Liver (tissue), 9 donors: ENCODE results near the gene TRPM2. TPM values are rescaled to one million over a fixed set of nuclear protein-coding genes. Genes with fewer than 3 reads are reported as not detected.

Experiments
- DNase-seq: peaks from one replicate; pipeline ENCODE4 v3.0.0-alpha.2; 2017; ENCODE audit warnings: low spot score
- H3K27ac ChIP-seq, 2 donors: one replicate each; pipeline ENCODE4 v1.7.0; 2013; ENCODE audit warnings: inconsistent platforms in 2 of 2, low read length in 2 of 2, control low read depth in 1 of 2, low read depth in 1 of 2, mild to moderate bottlenecking in 1 of 2
- H3K27me3 ChIP-seq, 4 donors: one replicate each; pipeline versions ENCODE4 v1.6.1 to v1.7.0; 2013; ENCODE audit warnings: low read length in 3 of 4, inconsistent platforms in 1 of 4, mild to moderate bottlenecking in 1 of 4, moderate library complexity in 1 of 4; ENCODE audit not compliant: control insufficient read depth in 4 of 4, insufficient read depth in 4 of 4
- H3K36me3 ChIP-seq, 4 donors: one replicate each; pipeline versions ENCODE4 v1.6.1 to v1.7.0; 2013; ENCODE audit warnings: low read length in 3 of 4, mild to moderate bottlenecking in 3 of 4, low read depth in 1 of 4, moderate library complexity in 1 of 4; ENCODE audit not compliant: control insufficient read depth in 4 of 4, insufficient read depth in 3 of 4
- H3K4me1 ChIP-seq, 4 donors: one replicate each; pipeline versions ENCODE4 v1.6.1 to v1.7.0; 2013; ENCODE audit warnings: low read length in 3 of 4, mild to moderate bottlenecking in 3 of 4, moderate library complexity in 1 of 4; ENCODE audit not compliant: control insufficient read depth in 4 of 4, insufficient read depth in 4 of 4
- H3K4me3 ChIP-seq, 3 donors: one replicate each; pipeline versions ENCODE4 v1.6.1 to v1.7.0; 2013; ENCODE audit warnings: low read length in 3 of 3, control low read depth in 1 of 3, low read depth in 1 of 3, mild to moderate bottlenecking in 1 of 3
- H3K9ac ChIP-seq, 2 donors: one replicate each; pipeline ENCODE4 v1.7.0; 2013; ENCODE audit warnings: low read length in 2 of 2, mild to moderate bottlenecking in 2 of 2, moderate library complexity in 2 of 2, control low read depth in 1 of 2, low read depth in 1 of 2
- H3K9me3 ChIP-seq, 4 donors: one replicate each; pipeline versions ENCODE4 v1.6.1 to v1.7.0; 2013; ENCODE audit warnings: low read length in 3 of 4; ENCODE audit not compliant: control insufficient read depth in 4 of 4
- CTCF ChIP-seq: fragments of 150-350 bp; IDR thresholded peaks from 2 replicates; pipeline ENCODE4 v1.5.1; 2017; ENCODE audit warnings: improper control_type of control experiment, low read depth, low read length; ENCODE audit not compliant: missing input control
- EGR1 ChIP-seq, 2 donors: IDR thresholded peaks; 2 replicates each; pipeline ENCODE4 v1.6.1; 2016 to 2018; ENCODE audit warnings: antibody characterized with exemption in 2 of 2, low read depth in 2 of 2
- FOXA2 ChIP-seq: IDR thresholded peaks from 2 replicates; pipeline ENCODE4 v1.6.1; 2016; ENCODE audit warnings: antibody characterized with exemption
- GABPA ChIP-seq, 2 donors: IDR thresholded peaks in 1 of 2; conservative IDR thresholded peaks in 1 of 2; 2 replicates each; pipeline ENCODE4 v1.6.1; 2016; ENCODE audit warnings: antibody characterized with exemption in 2 of 2, mild to moderate bottlenecking in 1 of 2, moderate library complexity in 1 of 2
- HNF4A ChIP-seq, 2 donors: conservative IDR thresholded peaks; 2 replicates each; pipeline ENCODE4 v1.6.1; 2016; ENCODE audit warnings: antibody characterized with exemption in 2 of 2, mild to moderate bottlenecking in 2 of 2
- HNF4G ChIP-seq: IDR thresholded peaks from 2 replicates; pipeline ENCODE4 v1.6.1; 2016; ENCODE audit warnings: antibody characterized with exemption
- JUND ChIP-seq, 2 donors: IDR thresholded peaks; 2 replicates each; pipeline ENCODE4 v1.6.1; 2016; ENCODE audit warnings: antibody characterized with exemption in 2 of 2
- NR2F2 ChIP-seq: IDR thresholded peaks from 2 replicates; pipeline ENCODE4 v1.6.1; 2016; ENCODE audit warnings: antibody characterized with exemption
- RAD21 ChIP-seq, 2 donors: IDR thresholded peaks; 2 replicates each; pipeline ENCODE4 v1.6.1; 2016; ENCODE audit warnings: antibody characterized with exemption in 2 of 2, mild to moderate bottlenecking in 2 of 2
- REST ChIP-seq: IDR thresholded peaks from 2 replicates; pipeline ENCODE4 v1.6.1; 2016; ENCODE audit warnings: antibody characterized with exemption, mild to moderate bottlenecking
- RXRA ChIP-seq, 2 donors: IDR thresholded peaks; 2 replicates each; pipeline ENCODE4 v1.6.1; 2017 to 2018; ENCODE audit warnings: antibody characterized with exemption in 2 of 2, mild to moderate bottlenecking in 1 of 2
- SP1 ChIP-seq: IDR thresholded peaks from 2 replicates; pipeline ENCODE4 v1.6.1; 2018; ENCODE audit warnings: antibody characterized with exemption, mild to moderate bottlenecking
- TAF1 ChIP-seq: conservative IDR thresholded peaks from 2 replicates; pipeline ENCODE4 v1.6.1; 2016; ENCODE audit warnings: antibody characterized with exemption, mild to moderate bottlenecking
- YY1 ChIP-seq: IDR thresholded peaks from 2 replicates; pipeline ENCODE4 v1.6.1; 2016; ENCODE audit warnings: antibody characterized with exemption, mild to moderate bottlenecking
- WGBS: extraction: QIAGEN DNeasy Blood & Tissue Kit; methylation state at CpG from one replicate; pipeline ENCODE4 v1.1.7; 2013; 5-methylcytosine and 5-hydroxymethylcytosine counted together
- polyA plus RNA-seq, 2 donors: library from polyadenylated mRNA; stranded (reverse) in 1 of 2; unstranded in 1 of 2; fragments of 200-250 nt in 1 of 2; fragments of >200 nt in 1 of 2; fragmentation: Nextera tagmentation in 1 of 2; extraction: Ambion mirVana in 1 of 2; gene quantifications; one replicate each; pipeline versions ENCODE4 v1.2.1 to v1.2.3, GENCODE V29; 2013 to 2015
- total RNA-seq, 2 donors: library from RNA; depleted of rRNA; stranded (reverse); fragments of >200 nt; gene quantifications; one replicate each; pipeline ENCODE4 v1.2.3, GENCODE V29; 2014
- TF ChIP-seq, protein P1 (sequence below): IDR thresholded peaks from 2 replicates; pipeline ENCODE4 v1.6.1; 2016; ENCODE audit warnings: antibody characterized with exemption
- donor health status: healthy.
- donor health status: healthy.
- donor health status: healthy.
- donor health status: healthy.
- donor health status: healthy.

The TRPM2 gene
- total and polyA plus RNA-seq, 4 donors = 0.43 to 1.3 (median 0.63) TPM

DNA sequence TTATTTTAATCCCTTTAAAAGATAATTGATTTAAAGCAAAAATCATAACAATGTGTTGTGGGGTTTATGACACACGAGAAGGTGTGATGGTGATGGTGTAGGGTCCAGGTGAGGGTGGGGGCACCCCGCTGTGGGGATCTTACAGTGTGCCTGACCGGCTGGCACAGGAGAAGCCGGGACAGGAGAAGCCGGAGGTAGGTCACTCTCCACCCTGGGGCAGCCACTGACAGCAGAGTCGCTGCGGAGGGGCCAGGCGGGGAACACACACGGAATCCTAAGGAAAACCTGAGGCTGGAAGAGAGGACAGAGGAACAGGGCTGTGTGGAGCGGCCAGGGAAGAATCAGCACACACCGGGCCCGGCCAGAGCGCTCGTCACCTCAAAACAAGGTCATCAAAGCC lies 97.6 kb downstream of the TRPM2 start:
- no peak overlapping the region for H3K9ac ChIP-seq
- H3K36me3 ChIP-seq = no peaks in the 10 kb centered on the region
- TF ChIP-seq FOXA2 (no peak), TAF1 (no peak), HNF4A (conservative IDR thresholded peaks at IDR 0.05) (no peak), JUND (IDR thresholded peaks at IDR 0.05) (no peak), SP1 (no peak), CTCF (no peak), RXRA (IDR thresholded peaks at IDR 0.05) (no peak), NR2F2 (no peak), EGR1 (IDR thresholded peaks at IDR 0.05; ENCODE audit: low read depth in 2 of 2) (no peak), REST (no peak), GABPA (IDR thresholded peaks at IDR 0.05 in 1 of 2, conservative IDR thresholded peaks at IDR 0.05 in 1 of 2) (no peak), RAD21 (IDR thresholded peaks at IDR 0.05) (no peak)
- TF ChIP-seq, protein P1, sequence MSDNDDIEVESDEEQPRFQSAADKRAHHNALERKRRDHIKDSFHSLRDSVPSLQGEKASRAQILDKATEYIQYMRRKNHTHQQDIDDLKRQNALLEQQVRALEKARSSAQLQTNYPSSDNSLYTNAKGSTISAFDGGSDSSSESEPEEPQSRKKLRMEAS = no peak
- WGBS = 92% methylated on average over 14 of the region's 14 CpGs
- H3K27me3 ChIP-seq = no peaks in the 10 kb centered on the region
- no peaks in the 10 kb centered on the region for H3K9me3 ChIP-seq
- H3K27ac ChIP-seq = no peak overlapping the region
- no peak for DNase-seq
- H3K4me1 ChIP-seq = peaks cover 0 to 8% (median 5%) of the 10 kb centered on the region in 4 donors
- no peak overlapping the region for H3K4me3 ChIP-seq

DNA sequence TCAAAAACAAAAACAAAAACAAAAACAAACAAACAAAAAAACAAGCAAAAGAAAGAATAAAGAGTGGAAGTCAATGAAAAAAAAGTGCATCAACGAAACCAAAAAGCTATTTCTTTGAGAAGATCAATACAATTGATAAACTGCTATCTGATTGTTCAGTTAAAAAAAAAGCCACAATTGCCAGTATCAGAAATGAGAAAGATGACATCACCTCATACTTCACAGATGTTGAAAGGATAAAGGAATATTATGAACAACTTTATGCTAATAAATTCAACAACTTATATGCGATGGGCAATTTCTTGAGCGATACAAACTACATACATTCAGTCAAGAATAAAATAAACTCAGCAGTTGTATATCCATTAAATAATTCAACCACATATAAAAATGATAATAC lies 99.7 kb downstream of the TRPM2 start:
- no peak overlapping the region for H3K4me3 ChIP-seq
- H3K36me3 ChIP-seq = no peaks in the 10 kb centered on the region
- H3K27ac ChIP-seq = no peak overlapping the region
- no peaks in the 10 kb centered on the region for H3K27me3 ChIP-seq
- WGBS = 94% methylated on average over 3 of the region's 3 CpGs
- DNase-seq = no peak
- no peak overlapping the region for H3K9ac ChIP-seq
- H3K4me1 ChIP-seq = peaks cover 10 to 29% (median 18%) of the 10 kb centered on the region in 4 donors
- TF ChIP-seq GABPA (IDR thresholded peaks at IDR 0.05 in 1 of 2, conservative IDR thresholded peaks at IDR 0.05 in 1 of 2) (no peak), RXRA (IDR thresholded peaks at IDR 0.05) (no peak), HNF4A (conservative IDR thresholded peaks at IDR 0.05) (no peak)
- H3K9me3 ChIP-seq = no peaks in the 10 kb centered on the region

GRCh38 chr21:44454058-44454457 lies 100.6 kb downstream of the TRPM2 start:
- 94% methylated on average over 5 of the region's 5 CpGs for whole genome bisulfite sequencing
- TF ChIP-seq HNF4G = no peak
- TF ChIP-seq CTCF = no peak
- TF ChIP-seq REST = no peak
- TF ChIP-seq TAF1 = no peak
- TF ChIP-seq YY1 = no peak
- TF ChIP-seq NR2F2 = no peak
- TF ChIP-seq, protein P1 = no peak
- no peak for TF ChIP-seq EGR1 (IDR thresholded peaks at IDR 0.05; ENCODE audit: low read depth in 2 of 2)
- no peak for TF ChIP-seq HNF4A (conservative IDR thresholded peaks at IDR 0.05)
- TF ChIP-seq FOXA2 = no peak

More at GRCh38 chr21:44454058-44454457, 100.6 kb downstream of the TRPM2 start:
- Histone ChIP-seq H3K36me3 (no peaks in the 10 kb centered on the region), H3K27ac (no peak overlapping the region), H3K4me3 (no peak overlapping the region), H3K9me3 (no peaks in the 10 kb centered on the region), H3K9ac (no peak overlapping the region), H3K4me1 (peaks cover 12 to 38% (median 24%) of the 10 kb centered on the region in 4 donors), H3K27me3 (no peaks in the 10 kb centered on the region)
- DNase-seq = no peak
